ENCODE data around the gene CKAP2L. TPM values are rescaled to one million over a fixed set of nuclear protein-coding genes. Genes with fewer than 3 reads are reported as not detected.

The CKAP2L gene
- total RNA-seq, 1 donor from 2014 or later = 11.5 TPM

GRCh38 chr2:112768432-112768831 is 4.0 kb upstream of the CKAP2L start:
- no peaks in the 10 kb centered on the region for H3K27me3 Mint-ChIP-seq
- H3K9me3 Mint-ChIP-seq (ENCODE audit: low read depth) = peaks cover 3% of the 10 kb centered on the region
- H3K27ac Mint-ChIP-seq = no peak overlapping the region
- DNase-seq (ENCODE audit: low spot score, unreplicated experiment) = no peak
- H3K4me3 Mint-ChIP-seq (ENCODE audit: low read depth) = no peak overlapping the region
- no peak for TF ChIP-seq CTCF (IDR thresholded peaks at IDR 0.05; ENCODE audit: unreplicated experiment)
- peaks cover 6% of the 10 kb centered on the region for H3K4me1 Mint-ChIP-seq (ENCODE audit: low read depth)
- no peaks in the 10 kb centered on the region for H3K36me3 Mint-ChIP-seq (ENCODE audit: insufficient read depth)

- no peak for DNase-seq (ENCODE audit: low spot score, unreplicated experiment)
- Mint-ChIP-seq H3K9me3 (ENCODE audit: low read depth) (peaks cover 3% of the 10 kb centered on the region), H3K27me3 (no peaks in the 10 kb centered on the region), H3K4me1 (ENCODE audit: low read depth) (peaks cover 9% of the 10 kb centered on the region), H3K4me3 (ENCODE audit: low read depth) (no peak overlapping the region), H3K36me3 (ENCODE audit: insufficient read depth) (no peaks in the 10 kb centered on the region), H3K27ac (no peak overlapping the region)
- TF ChIP-seq CTCF (IDR thresholded peaks at IDR 0.05; ENCODE audit: unreplicated experiment) = no peak
Measured at GRCh38 chr2:112767693-112768330, 3.4 kb upstream of the CKAP2L start.

GRCh38 chr2:112765251-112765650 is 842 bp upstream of the CKAP2L start:
- H3K27me3 Mint-ChIP-seq = no peaks in the 10 kb centered on the region
- H3K27ac Mint-ChIP-seq = peak overlapping the region; percentile 50

GRCh38 chr2:112762276-112762675 is 2.1 kb downstream of the CKAP2L start:
- peaks cover 13% of the 10 kb centered on the region for H3K4me1 Mint-ChIP-seq (ENCODE audit: low read depth)
- no peak overlapping the region for H3K27ac Mint-ChIP-seq
- DNase-seq (ENCODE audit: low spot score, unreplicated experiment) = no peak
- TF ChIP-seq CTCF (IDR thresholded peaks at IDR 0.05; ENCODE audit: unreplicated experiment) = no peak
- peaks cover 2% of the 10 kb centered on the region for H3K36me3 Mint-ChIP-seq (ENCODE audit: insufficient read depth)
- no peaks in the 10 kb centered on the region for H3K27me3 Mint-ChIP-seq
- no peaks in the 10 kb centered on the region for H3K9me3 Mint-ChIP-seq (ENCODE audit: low read depth)
- H3K4me3 Mint-ChIP-seq (ENCODE audit: low read depth) = no peak overlapping the region

More at GRCh38 chr2:112765251-112765650, 842 bp upstream of the CKAP2L start:
- H3K9me3 Mint-ChIP-seq (ENCODE audit: low read depth) = peaks cover 3% of the 10 kb centered on the region
- H3K4me1 Mint-ChIP-seq (ENCODE audit: low read depth) = peaks cover 13% of the 10 kb centered on the region
- no peak for DNase-seq (ENCODE audit: low spot score, unreplicated experiment)
- H3K36me3 Mint-ChIP-seq (ENCODE audit: insufficient read depth) = no peaks in the 10 kb centered on the region
- H3K4me3 Mint-ChIP-seq (ENCODE audit: low read depth) = peak overlapping the region; percentile 95
- TF ChIP-seq CTCF (IDR thresholded peaks at IDR 0.05; ENCODE audit: unreplicated experiment) = no peak

GRCh38 chr2:112760149-112760548 is 4.3 kb downstream of the CKAP2L start:
- TF ChIP-seq CTCF (IDR thresholded peaks at IDR 0.05; ENCODE audit: unreplicated experiment) = no peak
- peaks cover 12% of the 10 kb centered on the region for H3K4me1 Mint-ChIP-seq (ENCODE audit: low read depth)
- no peaks in the 10 kb centered on the region for H3K27me3 Mint-ChIP-seq
- DNase-seq (ENCODE audit: low spot score, unreplicated experiment) = no peak
- no peak overlapping the region for H3K27ac Mint-ChIP-seq
- no peaks in the 10 kb centered on the region for H3K9me3 Mint-ChIP-seq (ENCODE audit: low read depth)
- no peak overlapping the region for H3K4me3 Mint-ChIP-seq (ENCODE audit: low read depth)
- peaks cover 3% of the 10 kb centered on the region for H3K36me3 Mint-ChIP-seq (ENCODE audit: insufficient read depth)

Data from progenitor cell of endocrine pancreas (in vitro differentiated cells).